Measurements from ENCODE around the gene CTNNA3.

GRCh38 chr10:66836057-66836456 lies 859.9 kb downstream of the CTNNA3 start:
- TF ChIP-seq USF2 (IDR thresholded peaks at IDR 0.05; ENCODE audit: low read depth, low read length) (no peak), RCOR1 (IDR thresholded peaks at IDR 0.05; ENCODE audit: insufficient replicate concordance, low read length) (no peak), RFX5 (IDR thresholded peaks at IDR 0.05; ENCODE audit: low read depth, low read length) (no peak)
